Astrocyte of the spinal cord (primary cell): Measurements from ENCODE around the gene C11orf86.

Experiments
- DNase-seq: peaks from one replicate; pipeline ENCODE4 v3.0.0; 2011; ENCODE audit warnings: low read depth, low spot score
- H3K4me3 ChIP-seq: 2 replicates; pipeline ENCODE4 v1.5.1; 2011; ENCODE audit warnings: low read depth, mild to moderate bottlenecking, low read length, moderate library complexity
- in situ Hi-C: cut with HindIII; loops from 2 replicates; pipeline ENCODE4 v1.10.0; 2017; ENCODE audit warnings: low sequenced_read_pairs
- TF ChIP-seq, protein P1 (sequence below): IDR thresholded peaks from 2 replicates; pipeline ENCODE4 v1.5.1; 2012; ENCODE audit warnings: low read depth, mild to moderate bottlenecking, low read length, inconsistent platforms

The C11orf86 gene

DNA sequence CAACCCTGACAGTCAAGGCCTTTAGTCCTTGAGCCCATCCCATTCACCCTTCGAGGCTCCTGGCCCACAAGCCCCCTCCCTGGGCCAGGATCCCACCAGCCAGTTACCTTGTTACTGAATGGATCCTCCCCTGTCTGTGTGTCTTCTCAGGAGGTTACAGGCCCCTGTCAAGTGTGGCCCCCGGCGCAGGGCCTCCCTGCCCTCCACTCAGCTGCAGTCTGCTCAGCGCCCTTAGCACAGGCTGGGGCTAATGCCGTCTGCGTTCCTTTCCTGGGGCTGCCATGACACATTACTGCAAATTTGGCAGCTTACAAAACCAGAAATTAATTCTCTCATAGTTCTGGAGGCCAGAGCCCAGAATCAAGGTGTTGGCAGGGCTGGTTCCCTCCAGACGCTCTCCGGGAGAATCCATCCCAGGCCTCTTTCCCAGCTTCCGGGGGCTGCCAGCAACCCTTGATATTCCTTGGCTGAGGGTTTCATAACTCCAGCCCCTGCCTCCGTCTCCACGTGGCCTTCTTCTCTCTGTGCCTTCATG lies 38.5 kb downstream of the C11orf86 start:
- no peak for DNase-seq
- no peak overlapping the region for H3K4me3 ChIP-seq
- in situ Hi-C loops = no loop called here
- TF ChIP-seq, protein P1, sequence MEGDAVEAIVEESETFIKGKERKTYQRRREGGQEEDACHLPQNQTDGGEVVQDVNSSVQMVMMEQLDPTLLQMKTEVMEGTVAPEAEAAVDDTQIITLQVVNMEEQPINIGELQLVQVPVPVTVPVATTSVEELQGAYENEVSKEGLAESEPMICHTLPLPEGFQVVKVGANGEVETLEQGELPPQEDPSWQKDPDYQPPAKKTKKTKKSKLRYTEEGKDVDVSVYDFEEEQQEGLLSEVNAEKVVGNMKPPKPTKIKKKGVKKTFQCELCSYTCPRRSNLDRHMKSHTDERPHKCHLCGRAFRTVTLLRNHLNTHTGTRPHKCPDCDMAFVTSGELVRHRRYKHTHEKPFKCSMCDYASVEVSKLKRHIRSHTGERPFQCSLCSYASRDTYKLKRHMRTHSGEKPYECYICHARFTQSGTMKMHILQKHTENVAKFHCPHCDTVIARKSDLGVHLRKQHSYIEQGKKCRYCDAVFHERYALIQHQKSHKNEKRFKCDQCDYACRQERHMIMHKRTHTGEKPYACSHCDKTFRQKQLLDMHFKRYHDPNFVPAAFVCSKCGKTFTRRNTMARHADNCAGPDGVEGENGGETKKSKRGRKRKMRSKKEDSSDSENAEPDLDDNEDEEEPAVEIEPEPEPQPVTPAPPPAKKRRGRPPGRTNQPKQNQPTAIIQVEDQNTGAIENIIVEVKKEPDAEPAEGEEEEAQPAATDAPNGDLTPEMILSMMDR = no peak

DNA sequence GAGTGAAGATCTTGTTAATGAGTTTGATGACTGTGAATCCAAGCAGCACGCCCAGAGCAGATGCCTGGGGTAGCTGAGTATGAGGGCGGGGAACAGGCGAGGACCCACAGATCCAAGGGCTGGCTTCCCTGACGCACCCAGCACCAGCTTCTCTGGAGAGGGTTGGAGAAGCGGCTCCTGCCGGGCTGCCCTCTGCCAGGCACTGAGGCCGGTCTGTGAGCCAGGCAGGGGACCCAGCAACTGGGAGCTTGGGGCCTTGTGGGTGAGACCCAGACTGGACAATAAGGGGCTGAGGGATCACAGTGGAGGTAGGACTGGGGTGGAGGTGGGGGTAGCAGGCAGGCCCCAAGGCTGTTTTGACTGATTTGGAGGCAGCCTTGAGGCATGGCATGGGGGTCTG lies 39.2 kb downstream of the C11orf86 start:
- TF ChIP-seq, protein P1 = no peak
- no peak overlapping the region for H3K4me3 ChIP-seq
- in situ Hi-C loops = no loop called here
- DNase-seq = no peak

DNA sequence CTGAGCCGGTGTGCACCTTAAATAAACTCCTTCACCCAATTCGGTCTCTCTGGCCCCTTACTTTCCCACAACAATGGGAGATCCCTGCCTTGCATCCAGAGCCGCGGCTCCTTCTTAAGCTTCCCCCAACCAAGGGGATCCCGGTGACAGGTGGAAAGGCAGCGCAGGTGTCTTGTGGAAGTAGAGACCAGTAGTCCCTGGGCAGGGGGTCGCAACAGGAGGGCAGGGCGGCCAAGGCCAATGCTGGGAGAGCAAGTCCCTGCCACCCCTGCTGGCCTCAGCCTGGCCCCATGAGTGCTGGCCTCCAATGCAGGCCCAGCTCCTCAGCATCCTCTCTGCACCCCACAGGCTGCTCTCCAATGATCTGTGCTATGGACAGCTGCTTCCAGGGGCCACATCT lies 39.9 kb downstream of the C11orf86 start:
- DNase-seq = no peak
- in situ Hi-C loops = no loop called here
- H3K4me3 ChIP-seq = no peak overlapping the region
- TF ChIP-seq, protein P1 = no peak

DNA sequence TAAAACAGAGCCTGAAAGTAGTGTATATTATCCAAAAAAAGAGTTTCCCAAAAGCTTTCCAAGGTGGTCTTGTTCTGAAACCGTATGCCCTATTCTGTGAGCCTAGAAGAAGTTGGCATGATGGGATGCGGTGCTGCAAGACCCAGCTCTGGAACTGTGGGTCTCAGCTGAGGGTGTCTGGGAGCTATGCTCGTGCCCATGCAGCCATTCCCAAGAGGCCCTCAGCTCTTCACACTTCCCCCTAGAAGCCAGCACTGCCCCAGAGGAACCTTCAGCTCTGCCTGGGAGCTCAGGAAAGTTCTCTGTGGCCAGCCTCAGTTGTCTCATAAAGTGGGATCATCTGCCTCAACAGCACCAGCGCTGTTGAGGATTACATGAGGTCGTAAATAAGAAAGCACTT lies 41.4 kb downstream of the C11orf86 start:
- no peak for DNase-seq
- TF ChIP-seq, protein P1 = no peak
- H3K4me3 ChIP-seq = no peak overlapping the region
- in situ Hi-C loops = no loop called here

DNA sequence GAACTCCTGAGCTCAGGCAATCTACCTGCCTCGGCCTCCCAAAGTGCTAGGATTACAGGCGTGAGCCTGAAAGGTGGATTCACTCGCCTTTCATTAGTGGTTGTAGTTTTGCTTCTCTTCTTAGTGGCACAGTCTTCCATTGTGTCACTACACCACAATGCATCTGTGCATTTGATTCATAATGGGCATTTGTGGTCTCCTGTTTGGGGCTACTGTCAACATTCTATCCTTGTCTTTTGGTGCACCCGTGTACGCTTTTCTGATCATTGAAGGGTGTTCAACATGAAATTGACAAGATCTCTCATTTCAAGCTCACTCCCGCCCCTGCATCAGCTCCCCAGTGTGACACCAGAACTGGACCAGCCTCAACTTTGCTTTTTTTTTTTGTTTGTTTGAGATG lies 45.8 kb downstream of the C11orf86 start:
- DNase-seq = no peak
- no peak overlapping the region for H3K4me3 ChIP-seq
- TF ChIP-seq, protein P1 = no peak
- in situ Hi-C loops = no loop called here

DNA sequence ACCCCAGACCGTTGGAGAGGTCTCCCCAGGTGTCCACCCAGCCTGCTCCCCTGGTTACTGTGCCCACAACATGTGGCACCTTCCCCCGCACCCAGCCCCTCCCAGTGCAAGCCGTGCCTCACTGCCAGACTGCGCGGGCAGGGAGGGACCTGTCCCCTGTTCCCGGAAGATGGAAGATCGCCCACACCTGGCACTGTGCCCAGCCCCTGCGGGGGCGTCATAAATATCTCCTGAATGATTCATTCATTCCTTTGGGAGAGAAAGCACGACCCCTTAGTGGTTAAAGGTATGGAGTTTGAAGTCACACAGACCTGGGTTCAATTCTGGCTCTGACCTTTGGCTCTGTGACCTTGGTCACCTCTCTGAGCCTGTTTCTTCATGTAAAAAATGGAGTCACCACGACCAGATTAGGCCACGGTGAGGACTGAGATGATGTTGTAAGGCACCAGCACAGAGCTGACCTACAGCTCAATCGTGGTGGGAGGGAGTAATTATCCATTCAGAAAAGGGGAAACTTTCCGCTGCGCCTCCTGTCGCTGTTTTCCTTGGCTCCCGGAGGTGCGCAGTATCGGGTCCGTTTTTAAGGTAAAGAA lies 47.3 kb downstream of the C11orf86 start:
- H3K4me3 ChIP-seq = peak overlapping the region; percentile 26
- DNase-seq = peak; percentile 41
- TF ChIP-seq, protein P1 = no peak
- in situ Hi-C loops = no loop called here
